Measurements from ENCODE around the gene CPNE5.
"Not testable (repeated sequence)": the region's sequence is repeated elsewhere in the genome, so short reads cannot be mapped to it uniquely, and the experiment has no call there.

The CPNE5 gene

GRCh38 chr6:36704961-36705577 is 134.2 kb downstream of the CPNE5 start:
- not testable (repeated sequence) for H3K27me3 ChIP-seq (ENCODE audit: insufficient read depth, low read length); H3K9me3 ChIP-seq (ENCODE audit: insufficient read depth, low read depth, low read length); H3K36me3 ChIP-seq (ENCODE audit: insufficient read depth, low read depth, low read length); H3K9ac ChIP-seq (ENCODE audit: low read depth, low read length); H3K27ac ChIP-seq (ENCODE audit: low read length); H3K4me1 ChIP-seq (ENCODE audit: insufficient read depth, low read length); H3K4me3 ChIP-seq (ENCODE audit: low read length)

- Histone ChIP-seq H3K4me1 (ENCODE audit: insufficient read depth, low read length) (no peaks in the 10 kb centered on the region), H3K9ac (ENCODE audit: low read depth, low read length) (no peak overlapping the region), H3K9me3 (ENCODE audit: insufficient read depth, low read depth, low read length) (no peaks in the 10 kb centered on the region), H3K27me3 (ENCODE audit: insufficient read depth, low read length) (no peaks in the 10 kb centered on the region), H3K4me3 (ENCODE audit: low read length) (no peak overlapping the region), H3K27ac (ENCODE audit: low read length) (no peak overlapping the region), H3K36me3 (ENCODE audit: insufficient read depth, low read depth, low read length) (no peaks in the 10 kb centered on the region)
Measured at GRCh38 chr6:36703982-36704381, 135.3 kb downstream of the CPNE5 start.

DNA sequence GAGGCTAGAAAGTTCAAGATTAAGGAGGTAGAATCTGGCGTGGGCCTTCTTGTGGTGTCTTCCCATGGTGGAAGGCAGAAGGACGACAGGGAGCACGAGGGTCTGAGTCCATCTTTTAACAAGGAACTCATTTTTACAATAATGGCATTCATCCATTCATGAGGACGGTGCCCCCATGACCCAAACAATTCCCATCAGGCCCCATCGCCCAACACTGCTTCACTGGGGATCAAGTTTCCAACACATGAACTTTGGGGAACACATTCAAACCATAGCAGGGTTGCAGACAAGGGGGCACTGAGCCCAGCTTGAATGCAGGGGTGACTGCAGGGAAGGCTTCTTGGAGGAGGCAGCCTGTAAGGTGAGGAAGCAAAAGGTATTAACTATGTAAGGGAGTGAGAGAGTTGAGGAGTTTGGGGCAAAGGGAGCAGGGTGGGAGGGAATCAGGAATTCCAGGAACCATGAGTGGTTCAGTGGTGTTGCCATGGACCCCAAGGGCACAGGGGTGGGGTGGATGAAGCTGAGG is 136.1 kb downstream of the CPNE5 start:
- H3K9me3 ChIP-seq (ENCODE audit: insufficient read depth, low read depth, low read length), result no peaks in the 10 kb centered on the region
- no peaks in the 10 kb centered on the region for H3K4me1 ChIP-seq (ENCODE audit: insufficient read depth, low read length)
- H3K27me3 ChIP-seq (ENCODE audit: insufficient read depth, low read length), result no peaks in the 10 kb centered on the region
- no peak overlapping the region for H3K4me3 ChIP-seq (ENCODE audit: low read length)
- no peaks in the 10 kb centered on the region for H3K36me3 ChIP-seq (ENCODE audit: insufficient read depth, low read depth, low read length)
- H3K27ac ChIP-seq (ENCODE audit: low read length), result no peak overlapping the region
- H3K9ac ChIP-seq (ENCODE audit: low read depth, low read length), result no peak overlapping the region

DNA sequence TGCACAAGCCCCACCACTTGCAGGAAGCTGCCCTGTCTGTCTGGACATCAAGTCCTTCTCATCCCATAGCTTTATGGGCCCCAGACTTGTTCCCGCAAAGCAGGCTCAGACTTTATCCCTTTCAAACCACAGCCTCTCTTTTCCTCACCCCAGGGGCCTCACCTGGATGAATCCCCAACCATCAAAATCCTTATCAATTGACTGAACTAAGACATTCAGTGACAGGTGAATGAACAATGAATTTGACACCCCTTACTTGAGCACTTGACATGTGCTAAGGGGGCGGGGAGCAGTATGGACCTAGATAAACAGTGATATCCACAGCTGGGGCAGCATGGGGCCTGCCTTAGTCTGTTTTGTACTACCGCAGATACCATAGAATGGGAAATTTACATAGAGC is 136.6 kb downstream of the CPNE5 start:
- H3K36me3 ChIP-seq (ENCODE audit: insufficient read depth, low read depth, low read length), result no peaks in the 10 kb centered on the region
- no peaks in the 10 kb centered on the region for H3K4me1 ChIP-seq (ENCODE audit: insufficient read depth, low read length)
- no peaks in the 10 kb centered on the region for H3K27me3 ChIP-seq (ENCODE audit: insufficient read depth, low read length)
- H3K9ac ChIP-seq (ENCODE audit: low read depth, low read length), result no peak overlapping the region
- no peaks in the 10 kb centered on the region for H3K9me3 ChIP-seq (ENCODE audit: insufficient read depth, low read depth, low read length)
- no peak overlapping the region for H3K27ac ChIP-seq (ENCODE audit: low read length)
- no peak overlapping the region for H3K4me3 ChIP-seq (ENCODE audit: low read length)

DNA sequence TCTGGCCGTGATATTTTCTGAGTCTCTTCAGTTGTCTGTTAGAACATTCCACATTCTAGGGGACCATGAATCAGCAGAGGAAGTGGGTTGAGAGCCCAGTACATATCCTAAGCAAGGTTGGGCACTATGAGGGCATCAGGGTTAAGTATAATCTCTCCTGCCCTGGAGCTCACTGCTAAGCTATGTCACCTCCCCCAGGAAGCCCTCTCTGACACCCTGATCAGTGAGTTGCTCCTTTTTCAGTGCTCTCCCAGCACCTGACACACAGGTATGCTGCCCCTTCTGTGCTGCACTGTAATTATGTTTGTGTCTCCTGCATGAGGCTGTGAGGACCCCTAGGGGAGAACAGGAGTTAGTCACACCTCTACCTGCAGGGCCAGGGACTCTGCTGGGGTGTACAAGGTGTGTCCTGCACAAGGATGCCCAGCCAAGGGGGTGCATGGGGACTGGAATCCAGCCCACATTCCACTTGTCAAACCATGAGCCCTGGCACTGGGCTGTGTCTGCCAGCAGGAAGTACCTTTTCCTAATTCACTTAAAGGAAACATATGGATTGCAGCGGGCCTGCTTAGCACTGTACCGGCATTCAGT is 137.7 kb downstream of the CPNE5 start:
- Histone ChIP-seq H3K4me3 (ENCODE audit: low read length) (no peak overlapping the region), H3K4me1 (ENCODE audit: insufficient read depth, low read length) (no peaks in the 10 kb centered on the region), H3K36me3 (ENCODE audit: insufficient read depth, low read depth, low read length) (no peaks in the 10 kb centered on the region), H3K27ac (ENCODE audit: low read length) (no peak overlapping the region), H3K27me3 (ENCODE audit: insufficient read depth, low read length) (no peaks in the 10 kb centered on the region), H3K9me3 (ENCODE audit: insufficient read depth, low read depth, low read length) (no peaks in the 10 kb centered on the region), H3K9ac (ENCODE audit: low read depth, low read length) (no peak overlapping the region)

DNA sequence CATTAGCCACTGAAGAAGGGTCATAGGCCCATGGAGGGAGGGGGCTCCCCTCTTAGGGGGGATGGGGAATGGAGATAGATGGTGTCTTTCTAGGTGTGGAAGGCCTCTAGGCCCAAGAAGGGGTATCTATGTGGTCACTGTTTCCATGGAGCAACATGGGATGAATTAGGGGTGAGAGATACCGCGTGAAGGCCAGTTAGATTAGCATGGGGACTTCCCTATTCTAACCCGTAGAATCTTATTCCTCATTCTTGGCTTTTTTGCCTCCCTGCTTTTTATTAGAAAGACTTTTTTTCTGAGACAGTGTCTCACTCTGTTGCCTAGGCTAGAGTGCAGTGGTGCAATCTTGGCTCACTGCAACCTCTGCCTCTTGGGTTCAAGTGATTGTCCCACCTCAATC is 138.4 kb downstream of the CPNE5 start:
- Histone ChIP-seq H3K4me1 (ENCODE audit: insufficient read depth, low read length) (no peaks in the 10 kb centered on the region), H3K4me3 (ENCODE audit: low read length) (no peak overlapping the region), H3K27ac (ENCODE audit: low read length) (no peak overlapping the region), H3K36me3 (ENCODE audit: insufficient read depth, low read depth, low read length) (no peaks in the 10 kb centered on the region), H3K9me3 (ENCODE audit: insufficient read depth, low read depth, low read length) (no peaks in the 10 kb centered on the region), H3K9ac (ENCODE audit: low read depth, low read length) (no peak overlapping the region), H3K27me3 (ENCODE audit: insufficient read depth, low read length) (no peaks in the 10 kb centered on the region)

- Histone ChIP-seq H3K27me3 (ENCODE audit: insufficient read depth, low read length) (no peaks in the 10 kb centered on the region), H3K4me1 (ENCODE audit: insufficient read depth, low read length) (no peaks in the 10 kb centered on the region), H3K9ac (ENCODE audit: low read depth, low read length) (no peak overlapping the region), H3K27ac (ENCODE audit: low read length) (no peak overlapping the region), H3K36me3 (ENCODE audit: insufficient read depth, low read depth, low read length) (no peaks in the 10 kb centered on the region), H3K9me3 (ENCODE audit: insufficient read depth, low read depth, low read length) (no peaks in the 10 kb centered on the region), H3K4me3 (ENCODE audit: low read length) (no peak overlapping the region)
Measured at GRCh38 chr6:36700071-36700812, 139.0 kb downstream of the CPNE5 start.

GRCh38 chr6:36699348-36699747 is 139.9 kb downstream of the CPNE5 start:
- Histone ChIP-seq H3K9ac (ENCODE audit: low read depth, low read length) (no peak overlapping the region), H3K27ac (ENCODE audit: low read length) (no peak overlapping the region), H3K4me3 (ENCODE audit: low read length) (no peak overlapping the region), H3K27me3 (ENCODE audit: insufficient read depth, low read length) (no peaks in the 10 kb centered on the region), H3K9me3 (ENCODE audit: insufficient read depth, low read depth, low read length) (no peaks in the 10 kb centered on the region), H3K4me1 (ENCODE audit: insufficient read depth, low read length) (no peaks in the 10 kb centered on the region), H3K36me3 (ENCODE audit: insufficient read depth, low read depth, low read length) (no peaks in the 10 kb centered on the region)

DNA sequence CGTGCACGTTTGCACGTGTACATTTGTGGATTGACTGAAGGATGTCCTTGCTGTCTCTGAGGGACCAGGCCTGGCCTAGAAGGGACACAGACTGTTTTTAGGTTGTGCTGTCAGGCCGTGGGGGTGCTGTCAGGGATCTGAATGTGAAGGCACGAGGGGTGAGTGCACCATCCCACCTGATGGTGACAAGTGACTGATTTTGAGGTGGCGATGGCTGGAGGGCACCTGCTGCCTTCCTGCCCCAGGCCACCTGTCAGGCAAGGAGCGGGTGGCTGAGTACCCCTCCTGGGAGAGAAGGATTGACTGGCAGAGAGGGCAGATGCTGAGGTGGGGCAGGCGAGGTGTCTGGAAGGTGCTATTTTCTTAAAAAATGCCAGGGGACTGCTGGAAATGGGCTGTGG is 140.4 kb downstream of the CPNE5 start:
- no peaks in the 10 kb centered on the region for H3K4me1 ChIP-seq (ENCODE audit: insufficient read depth, low read length)
- no peak overlapping the region for H3K4me3 ChIP-seq (ENCODE audit: low read length)
- no peak overlapping the region for H3K9ac ChIP-seq (ENCODE audit: low read depth, low read length)
- no peak overlapping the region for H3K27ac ChIP-seq (ENCODE audit: low read length)
- no peaks in the 10 kb centered on the region for H3K36me3 ChIP-seq (ENCODE audit: insufficient read depth, low read depth, low read length)
- no peaks in the 10 kb centered on the region for H3K27me3 ChIP-seq (ENCODE audit: insufficient read depth, low read length)
- no peaks in the 10 kb centered on the region for H3K9me3 ChIP-seq (ENCODE audit: insufficient read depth, low read depth, low read length)

- H3K4me1 ChIP-seq (ENCODE audit: insufficient read depth, low read length), result no peaks in the 10 kb centered on the region
- H3K4me3 ChIP-seq (ENCODE audit: low read length), result no peak overlapping the region
- H3K9ac ChIP-seq (ENCODE audit: low read depth, low read length), result no peak overlapping the region
- H3K27me3 ChIP-seq (ENCODE audit: insufficient read depth, low read length), result no peaks in the 10 kb centered on the region
- no peaks in the 10 kb centered on the region for H3K36me3 ChIP-seq (ENCODE audit: insufficient read depth, low read depth, low read length)
- H3K27ac ChIP-seq (ENCODE audit: low read length), result no peak overlapping the region
- H3K9me3 ChIP-seq (ENCODE audit: insufficient read depth, low read depth, low read length), result no peaks in the 10 kb centered on the region
Measured at GRCh38 chr6:36698196-36698595, 141.0 kb downstream of the CPNE5 start.

DNA sequence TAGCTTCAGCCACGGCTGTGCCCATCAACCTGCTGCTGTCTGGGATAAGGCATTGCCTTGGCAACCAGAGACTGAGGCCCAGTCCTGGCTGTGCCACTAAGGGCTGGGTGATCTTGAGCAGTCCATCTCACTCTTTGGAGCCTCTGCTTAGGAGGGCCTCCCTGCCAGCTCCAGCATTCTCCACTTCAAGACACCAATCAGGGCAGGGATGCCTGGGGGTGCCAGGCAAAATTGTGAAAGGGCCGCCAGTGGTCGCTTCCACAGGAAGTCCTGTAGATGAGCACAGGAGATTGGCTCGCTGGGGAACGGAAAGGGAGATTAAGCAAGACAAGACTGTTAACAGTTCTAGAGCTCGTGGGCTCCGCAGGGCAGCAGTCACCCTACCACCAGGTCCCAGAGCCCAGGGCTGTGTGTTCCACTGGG is 141.8 kb downstream of the CPNE5 start, which contains the start of gene RAB44:
Gene RAB44 (plus strand): TSS at position 346 of the 423 bp plus-strand sequence. CDS start 6,410 bp downstream, outside the sequence.
- no peak within 1 kb of the TSS for H3K27ac ChIP-seq (ENCODE audit: low read length)
- H3K9me3 ChIP-seq (ENCODE audit: insufficient read depth, low read depth, low read length), result no peaks in the 10 kb centered on the region
- H3K4me3 ChIP-seq (ENCODE audit: low read length), result no peak within 1 kb of the TSS
- no peaks in the 10 kb centered on the region for H3K27me3 ChIP-seq (ENCODE audit: insufficient read depth, low read length)
- no peaks in the 10 kb centered on the region for H3K36me3 ChIP-seq (ENCODE audit: insufficient read depth, low read depth, low read length)
- H3K4me1 ChIP-seq (ENCODE audit: insufficient read depth, low read length), result no peaks in the 10 kb centered on the region
- no peak within 1 kb of the TSS for H3K9ac ChIP-seq (ENCODE audit: low read depth, low read length)

DNA sequence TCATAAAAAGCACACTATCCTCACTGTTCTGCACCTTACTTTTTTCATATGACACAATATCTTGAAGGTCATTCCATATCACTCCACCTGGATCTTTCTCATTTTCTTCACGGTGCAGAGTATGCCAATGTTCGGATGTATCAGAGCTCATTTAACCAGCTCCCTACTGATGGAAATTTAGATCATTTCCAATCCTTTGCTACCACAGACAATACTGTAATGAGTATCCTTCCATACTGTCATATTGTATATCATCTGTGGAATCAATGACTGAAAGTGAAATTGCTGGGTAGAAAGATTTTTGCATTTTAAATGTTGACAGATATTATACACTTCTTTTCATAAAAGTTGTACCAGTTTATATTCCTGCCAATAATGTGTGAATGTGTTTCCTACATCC is 143.8 kb downstream of the CPNE5 start:
- Histone ChIP-seq H3K9me3 (ENCODE audit: insufficient read depth, low read depth, low read length) (no peaks in the 10 kb centered on the region), H3K9ac (ENCODE audit: low read depth, low read length) (no peak overlapping the region), H3K27me3 (ENCODE audit: insufficient read depth, low read length) (no peaks in the 10 kb centered on the region), H3K36me3 (ENCODE audit: insufficient read depth, low read depth, low read length) (no peaks in the 10 kb centered on the region), H3K4me1 (ENCODE audit: insufficient read depth, low read length) (no peaks in the 10 kb centered on the region), H3K4me3 (ENCODE audit: low read length) (no peak overlapping the region), H3K27ac (ENCODE audit: low read length) (no peak overlapping the region)
